HL-60 (cell line): ENCODE results near the gene PSMD1.

ENCODE experiments used
- DNase-seq, 2 experiments: peaks; one replicate each; pipeline ENCODE4 v3.0.0-alpha.2; 2010 to 2020; ENCODE audit warnings: low read depth in 1 of 2, low spot score in 1 of 2
- H3K27ac ChIP-seq: fragments of 250-450 bp; sonication (Bioruptor Pico); replicated peaks from 2 replicates; pipeline ENCODE4 v1.5.1; 2020; ENCODE audit warnings: mild to moderate bottlenecking, moderate library complexity
- H3K27me3 ChIP-seq: fragments of 250-450 bp; sonication (Bioruptor Pico); 2 replicates; pipeline ENCODE4 v1.5.1; 2021; ENCODE audit warnings: mild to moderate bottlenecking, moderate library complexity; ENCODE audit not compliant: insufficient read depth, poor library complexity, severe bottlenecking
- H3K4me3 ChIP-seq: replicated peaks from 2 replicates; pipeline ENCODE4 v1.5.1; 2011; ENCODE audit warnings: mild to moderate bottlenecking, control low read depth, low read length; ENCODE audit not compliant: insufficient read depth
- CTCF ChIP-seq: IDR thresholded peaks from one replicate; pipeline ENCODE4 v1.5.1; 2011; ENCODE audit warnings: low read length, control low read depth, inconsistent platforms; ENCODE audit not compliant: insufficient read depth
- GABPA ChIP-seq: IDR thresholded peaks from 2 replicates; pipeline ENCODE4 v1.6.1; 2012; ENCODE audit warnings: low read depth
- POLR2AphosphoS5 ChIP-seq: IDR thresholded peaks from 2 replicates; pipeline ENCODE4 v1.6.1; 2012; ENCODE audit warnings: low read depth
- REST ChIP-seq: IDR thresholded peaks from 2 replicates; pipeline ENCODE4 v1.6.1; 2012; ENCODE audit warnings: low read depth; ENCODE audit not compliant: insufficient replicate concordance
- SPI1 ChIP-seq: IDR thresholded peaks from 2 replicates; pipeline ENCODE4 v1.6.1; 2012; ENCODE audit warnings: low read depth, mild to moderate bottlenecking, borderline replicate concordance

PSMD1 gene

GRCh38 chr2:231204146-231204545 lies 147.5 kb downstream of the PSMD1 start:
- Histone ChIP-seq H3K27ac (no peak overlapping the region), H3K4me3 (no peak overlapping the region), H3K27me3 (no peaks in the 10 kb centered on the region)
- TF ChIP-seq GABPA, result no peak
- DNase-seq, result no peak

GRCh38 chr2:231204581-231204980 lies 147.9 kb downstream of the PSMD1 start:
- Histone ChIP-seq H3K4me3 (no peak overlapping the region), H3K27me3 (no peaks in the 10 kb centered on the region), H3K27ac (no peak overlapping the region)
- TF ChIP-seq SPI1 (no peak), GABPA (no peak), REST (no peak), CTCF (no peak), POLR2AphosphoS5 (no peak)
- DNase-seq, result no peak

- DNase-seq, result no peak
- Histone ChIP-seq H3K27me3 (no peaks in the 10 kb centered on the region), H3K4me3 (no peak overlapping the region), H3K27ac (no peak overlapping the region)
- TF ChIP-seq SPI1, result no peak
- no peak for TF ChIP-seq GABPA
- TF ChIP-seq REST, result no peak
- TF ChIP-seq POLR2AphosphoS5, result no peak
- no peak for TF ChIP-seq CTCF
Measured at GRCh38 chr2:231207734-231208133, 151.1 kb downstream of the PSMD1 start.

- no peak overlapping the region for H3K4me3 ChIP-seq
- TF ChIP-seq CTCF (no peak), POLR2AphosphoS5 (no peak), GABPA (no peak), SPI1 (no peak), REST (no peak)
- no peak for DNase-seq
- H3K27ac ChIP-seq, result no peak overlapping the region
- H3K27me3 ChIP-seq, result no peaks in the 10 kb centered on the region
Measured at GRCh38 chr2:231210782-231211181, 154.1 kb downstream of the PSMD1 start.
